Right lobe of liver (tissue), 6 donors: ENCODE data around the gene GNPNAT1. TPM values are rescaled to one million over a fixed set of nuclear protein-coding genes. Genes with fewer than 3 reads are reported as not detected.

Experiments
- ATAC-seq, 4 donors: fragments of 200-7000 bp; cut with Tn5 transposase; one replicate each; pipeline ENCODE4 v1.9.1; 2020; ENCODE audit warnings: mild to moderate bottlenecking in 4 of 4, moderate library complexity in 4 of 4
- DNase-seq, 3 donors: peaks; one replicate each; pipeline ENCODE4 v3.0.0-alpha.2; 2020
- H3K27ac ChIP-seq, 3 donors: fragments of 200-600 bp; one replicate each; pipeline ENCODE4 v1.8.0; 2022
- H3K27me3 ChIP-seq, 2 donors: fragments of 200-600 bp; one replicate each; pipeline ENCODE4 v1.8.0; 2022
- H3K36me3 ChIP-seq, 4 donors: fragments of 200-600 bp; sonication (generic) in 1 of 4; one replicate each; pipeline versions ENCODE4 v1.5.1 to v1.8.0; 2017 to 2022; ENCODE audit warnings: control low read depth in 1 of 4
- H3K4me1 ChIP-seq, 4 donors: fragments of 200-600 bp; sonication (generic) in 1 of 4; one replicate each; pipeline versions ENCODE4 v1.5.1 to v1.8.0; 2017 to 2022; ENCODE audit warnings: control low read depth in 1 of 4
- H3K4me3 ChIP-seq, 3 donors: fragments of 200-600 bp; one replicate each; pipeline ENCODE4 v1.8.0; 2022
- H3K9me3 ChIP-seq, 4 donors: fragments of 200-600 bp; sonication (generic) in 1 of 4; one replicate each; pipeline versions ENCODE4 v1.5.1 to v1.8.0; 2017 to 2022; ENCODE audit warnings: control low read depth in 1 of 4
- POLR2A ChIP-seq: fragments of 450-650 bp; IDR thresholded peaks from one replicate; pipeline ENCODE4 v1.6.1; 2017; ENCODE audit warnings: antibody characterized with exemption, mild to moderate bottlenecking
- WGBS: methylation state at CpG from one replicate; pipeline ENCODE4 v1.1.6; 2018; ENCODE audit warnings: low coverage, low lambda C conversion rate; ENCODE audit not compliant: insufficient coverage; ENCODE audit errors: missing lambda C conversion rate; 5-methylcytosine and 5-hydroxymethylcytosine counted together
- intact Hi-C, 2 donors: fragments of 100-400 bp; cut with DNase I; formaldehyde crosslinking; loops; one replicate each; pipeline versions ENCODE4 v1.11.2 to v1.14.1; 2022
- total RNA-seq, 6 experiments: library from RNA; depleted of rRNA in 2 of 6; stranded (reverse); fragments of >200 nt in 2 of 6; fragmentation: NEBNext Ultra II Directional in 3 of 6; extraction: Animal tissue kit (Norgen Biotek cat#: 25700) in 3 of 6; gene quantifications; one replicate each; pipeline versions ENCODE4 v1.1.0 to v1.2.4, GENCODE V29; 2016 to 2023
- TF ChIP-seq, protein P1 (sequence below), 4 donors: fragments of 200-600 bp in 3 of 4; fragments of 450-650 bp in 1 of 4; IDR thresholded peaks; one replicate each; pipeline versions ENCODE4 v1.5.1 to v1.8.0; 2016 to 2022; ENCODE audit warnings: antibody characterized with exemption in 4 of 4, mild to moderate bottlenecking in 2 of 4
- donor health status: DM: no; HTN: yes; CAD: no.
- donor health status: DM: no; HTN: no; CAD: no.
- donor health status: DM: no; HTN: no; CAD: no.
- donor health status: DM: no; HTN: yes; CAD: no.
- donor health status: DM: no; HTN: yes; CAD: no.

The GNPNAT1 gene
- total RNA-seq, 6 experiments from 2014 or later = 31.4 to 47.6 (median 43.2) TPM

DNA sequence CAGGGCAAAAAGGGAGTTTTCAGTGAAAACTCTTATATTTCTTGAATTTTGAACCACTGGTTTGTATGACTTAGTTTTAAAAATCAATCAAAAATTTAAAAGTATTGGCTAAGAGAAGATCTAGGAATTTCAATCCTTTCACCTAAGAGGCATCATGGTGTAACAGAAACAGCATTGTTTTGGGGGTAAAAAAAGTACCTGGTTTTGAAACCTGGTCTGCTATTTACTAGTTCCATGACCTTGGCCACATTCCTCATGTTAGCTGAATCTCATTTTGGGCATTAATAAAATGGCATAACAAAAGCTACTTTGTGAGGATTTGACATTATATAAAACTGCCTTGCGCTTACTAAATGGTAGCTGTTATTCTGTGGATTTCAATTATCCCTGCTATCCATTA, 16.7 kb upstream of the GNPNAT1 start:
- Histone ChIP-seq H3K4me3 (no peak overlapping the region), H3K36me3 (no peaks in the 10 kb centered on the region), H3K27me3 (no peaks in the 10 kb centered on the region), H3K27ac (no peak overlapping the region), H3K4me1 (no peaks in the 10 kb centered on the region), H3K9me3 (no peaks in the 10 kb centered on the region)
- intact Hi-C loops = no loop called here
- TF ChIP-seq, protein P1, sequence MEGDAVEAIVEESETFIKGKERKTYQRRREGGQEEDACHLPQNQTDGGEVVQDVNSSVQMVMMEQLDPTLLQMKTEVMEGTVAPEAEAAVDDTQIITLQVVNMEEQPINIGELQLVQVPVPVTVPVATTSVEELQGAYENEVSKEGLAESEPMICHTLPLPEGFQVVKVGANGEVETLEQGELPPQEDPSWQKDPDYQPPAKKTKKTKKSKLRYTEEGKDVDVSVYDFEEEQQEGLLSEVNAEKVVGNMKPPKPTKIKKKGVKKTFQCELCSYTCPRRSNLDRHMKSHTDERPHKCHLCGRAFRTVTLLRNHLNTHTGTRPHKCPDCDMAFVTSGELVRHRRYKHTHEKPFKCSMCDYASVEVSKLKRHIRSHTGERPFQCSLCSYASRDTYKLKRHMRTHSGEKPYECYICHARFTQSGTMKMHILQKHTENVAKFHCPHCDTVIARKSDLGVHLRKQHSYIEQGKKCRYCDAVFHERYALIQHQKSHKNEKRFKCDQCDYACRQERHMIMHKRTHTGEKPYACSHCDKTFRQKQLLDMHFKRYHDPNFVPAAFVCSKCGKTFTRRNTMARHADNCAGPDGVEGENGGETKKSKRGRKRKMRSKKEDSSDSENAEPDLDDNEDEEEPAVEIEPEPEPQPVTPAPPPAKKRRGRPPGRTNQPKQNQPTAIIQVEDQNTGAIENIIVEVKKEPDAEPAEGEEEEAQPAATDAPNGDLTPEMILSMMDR (IDR thresholded peaks at IDR 0.05) = no peak
- TF ChIP-seq POLR2A = no peak
- ATAC-seq = no peak
- no peak for DNase-seq
- WGBS = 85% methylated on average over 1 of the region's 1 CpG

DNA sequence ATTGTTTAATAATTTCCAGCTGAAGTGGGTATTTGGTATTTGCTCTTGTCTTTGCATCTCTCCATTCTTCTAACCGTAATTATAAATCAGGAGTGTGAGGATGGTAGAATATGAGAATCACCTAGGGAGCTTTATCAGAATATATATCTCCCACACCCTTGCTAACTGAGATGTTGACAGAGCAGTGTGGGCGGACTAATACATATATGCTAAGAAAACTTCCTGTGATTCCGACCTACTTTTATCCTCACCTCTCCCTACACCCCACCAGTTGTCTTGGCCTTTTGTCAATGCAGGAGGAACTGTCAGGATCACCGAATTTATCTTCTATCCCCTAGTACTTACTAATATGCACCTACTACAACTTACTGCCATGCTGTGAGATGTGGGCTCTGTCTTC, 14.7 kb upstream of the GNPNAT1 start:
- intact Hi-C loops = no loop called here
- no peak for ATAC-seq
- 83% methylated on average over 4 of the region's 4 CpGs for WGBS

DNA sequence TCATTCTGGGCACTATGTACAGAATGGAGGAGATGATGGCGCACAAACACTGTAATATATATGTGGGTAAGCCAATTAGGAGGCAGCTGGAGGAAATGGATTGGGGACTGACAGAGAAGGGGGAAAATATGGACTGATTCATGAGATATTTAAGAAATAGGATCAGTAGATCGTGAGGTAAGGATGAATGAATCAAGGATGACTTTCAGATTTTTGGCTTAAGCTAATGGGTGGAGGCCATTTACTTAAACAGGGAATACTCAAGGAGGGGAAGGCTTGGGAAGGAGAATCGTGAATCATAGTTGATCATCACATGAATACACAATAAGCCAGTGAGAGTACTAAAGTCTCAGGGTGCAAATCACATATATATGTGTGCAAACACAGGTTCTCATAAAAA, 11.2 kb upstream of the GNPNAT1 start:
- 86% methylated on average over 3 of the region's 3 CpGs for WGBS
- DNase-seq (no peak), ATAC-seq (no peak)
- Histone ChIP-seq H3K4me3 (no peak overlapping the region), H3K9me3 (no peaks in the 10 kb centered on the region), H3K27me3 (no peaks in the 10 kb centered on the region), H3K4me1 (no peaks in the 10 kb centered on the region), H3K36me3 (no peaks in the 10 kb centered on the region), H3K27ac (no peak overlapping the region)
- TF ChIP-seq POLR2A = no peak
- TF ChIP-seq, protein P1 (IDR thresholded peaks at IDR 0.05) = no peak
- intact Hi-C loops = no loop called here

More for the DNA sequence above, 14.7 kb upstream of the GNPNAT1 start:
- Histone ChIP-seq H3K4me3 (no peak overlapping the region), H3K27ac (no peak overlapping the region), H3K4me1 (no peaks in the 10 kb centered on the region), H3K9me3 (no peaks in the 10 kb centered on the region), H3K27me3 (no peaks in the 10 kb centered on the region), H3K36me3 (no peaks in the 10 kb centered on the region)
- DNase-seq = no peak
- TF ChIP-seq, protein P1 (IDR thresholded peaks at IDR 0.05) = no peak
- no peak for TF ChIP-seq POLR2A

DNA sequence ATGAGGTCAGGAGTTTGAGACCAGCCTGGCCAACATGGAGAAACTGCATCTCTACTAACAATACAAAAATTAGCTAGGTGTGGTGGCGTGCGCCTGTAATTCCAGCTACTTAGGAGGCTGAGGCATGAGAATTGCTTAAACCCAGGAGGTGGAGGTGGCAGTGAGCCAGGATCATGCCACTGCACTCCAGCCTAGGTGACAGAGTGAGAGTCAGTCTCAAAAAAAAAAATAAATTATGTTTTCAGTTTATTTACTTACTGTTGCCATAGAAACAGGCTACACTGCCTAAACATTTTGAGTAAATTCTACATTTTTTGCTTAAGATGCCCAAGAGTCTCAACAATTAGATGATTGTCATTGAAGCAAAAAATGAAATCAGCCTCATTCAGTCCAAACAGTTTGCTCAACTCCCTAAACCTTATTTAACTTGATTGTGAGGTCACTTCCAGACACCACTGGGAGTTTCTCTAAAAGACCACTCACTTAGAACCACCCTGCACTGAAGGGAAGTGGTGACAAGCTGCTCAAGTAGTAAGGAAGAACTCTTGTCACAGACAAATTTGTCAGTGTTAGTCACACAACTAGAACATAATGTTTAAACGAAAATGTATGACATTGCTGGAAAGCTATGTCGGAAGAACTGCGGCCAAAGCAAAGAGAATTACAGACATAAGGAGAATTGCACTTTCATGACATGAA, 9.8 kb upstream of the GNPNAT1 start:
- no peak for TF ChIP-seq POLR2A
- TF ChIP-seq, protein P1 (IDR thresholded peaks at IDR 0.05) = no peak
- ATAC-seq = peak in 1 of 4 donors; percentile 42
- intact Hi-C loops = no loop called here
- no peak overlapping the region for H3K27ac ChIP-seq
- H3K27me3 ChIP-seq = no peaks in the 10 kb centered on the region
- H3K9me3 ChIP-seq = no peaks in the 10 kb centered on the region
- 78% methylated on average over 5 of the region's 5 CpGs for WGBS
- no peaks in the 10 kb centered on the region for H3K4me1 ChIP-seq
- no peaks in the 10 kb centered on the region for H3K36me3 ChIP-seq
- H3K4me3 ChIP-seq = no peak overlapping the region
- no peak for DNase-seq
